GM18508 (cell line): ENCODE results near the gene ARRB1.
"Not testable (repeated sequence)": the region's sequence is repeated elsewhere in the genome, so short reads cannot be mapped to it uniquely, and the experiment has no call there.

Experiments used
- ATAC-seq: cut with Tn5 transposase; IDR thresholded peaks from one replicate; pipeline ENCODE4 v1.9.1; 2021; ENCODE audit warnings: moderate number of reproducible peaks; ENCODE audit not compliant: insufficient read depth, unreplicated experiment

The ARRB1 gene

DNA sequence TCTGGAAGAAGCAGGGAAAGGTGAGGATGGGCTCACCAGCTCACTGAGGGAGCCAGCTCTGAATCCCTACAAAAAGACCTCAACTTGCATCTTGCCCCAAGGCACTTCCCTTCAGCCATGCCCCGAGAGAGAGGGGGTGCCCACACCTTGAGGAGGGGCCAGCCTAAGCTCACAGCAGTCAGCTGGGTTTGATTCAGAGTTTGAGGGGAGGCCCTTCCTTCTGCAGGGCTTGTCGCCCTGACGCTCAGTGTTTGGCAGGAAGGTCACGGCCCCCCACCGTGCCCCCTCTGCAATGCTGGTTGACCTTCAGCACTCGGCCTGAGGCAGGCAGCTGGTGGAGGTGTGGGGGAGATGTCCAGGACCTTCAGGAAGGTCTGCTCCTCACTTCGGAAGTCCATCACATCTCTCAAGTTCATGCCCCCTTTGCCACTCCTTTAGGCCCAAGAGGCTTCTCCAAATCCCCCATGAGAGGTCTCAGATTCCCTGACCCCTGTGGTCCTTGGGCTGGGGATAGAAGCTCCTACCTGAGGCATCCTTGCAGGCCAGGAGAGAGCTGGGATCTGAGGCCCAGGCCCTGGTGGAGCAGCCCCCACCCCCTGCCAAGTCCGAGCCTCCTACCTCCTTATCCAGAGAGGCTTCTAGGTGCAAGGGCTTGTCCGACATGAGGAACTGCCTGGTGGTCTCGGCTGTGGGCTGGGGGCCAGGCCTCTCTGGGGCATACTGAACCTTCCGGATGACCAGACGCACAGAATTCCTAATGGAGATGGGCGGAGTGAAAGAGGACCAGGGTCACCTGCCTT, 73.3 kb downstream of the ARRB1 start:
- no peak for ATAC-seq

DNA sequence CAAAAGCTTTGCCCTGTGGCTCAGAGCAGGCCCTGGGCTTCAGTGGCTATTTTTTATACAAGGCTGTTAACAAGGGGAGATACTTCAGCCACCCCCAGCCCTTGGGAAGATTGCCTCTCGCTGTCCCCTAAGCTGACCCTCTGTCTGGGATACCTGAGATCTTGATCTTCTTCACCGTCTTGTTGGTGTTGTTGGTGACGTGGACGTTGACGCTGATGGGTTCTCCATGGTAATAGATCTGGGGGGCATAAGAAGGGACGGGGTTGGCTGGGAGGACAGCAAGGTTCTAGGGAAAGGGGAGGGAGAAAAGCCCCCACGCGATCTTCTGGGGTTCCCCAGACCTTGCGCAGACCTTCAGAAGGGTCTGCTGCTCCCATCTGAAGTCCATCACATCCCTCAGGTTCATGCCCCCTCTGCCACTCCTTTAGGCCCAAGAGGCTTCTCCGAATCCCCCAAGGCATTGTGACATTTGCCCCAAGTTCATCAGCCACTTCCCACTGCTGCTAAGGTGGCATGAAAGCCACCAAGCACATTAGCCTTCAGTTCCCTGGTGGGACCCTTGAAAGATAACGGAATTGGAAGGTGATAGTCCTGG, 74.2 kb downstream of the ARRB1 start:
- no peak for ATAC-seq

DNA sequence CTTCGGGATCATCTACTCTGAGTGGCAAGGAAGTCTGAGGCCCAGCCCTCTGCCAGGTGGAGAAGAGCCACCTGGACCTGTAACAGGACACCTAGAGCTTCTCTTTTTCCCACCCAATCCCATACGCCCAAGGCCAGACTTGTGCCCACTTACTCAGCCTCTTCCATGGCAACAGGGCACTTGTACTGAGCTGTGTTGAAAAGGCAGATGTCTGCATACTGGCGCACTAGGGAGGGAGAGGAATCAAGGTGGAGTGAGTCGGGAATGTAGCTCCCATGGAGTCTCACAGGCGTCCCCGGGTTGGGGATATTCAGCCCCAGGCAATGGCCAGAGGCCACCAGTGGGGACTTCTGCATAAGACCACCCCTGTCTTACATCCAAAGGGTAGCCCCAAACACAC, 74.8 kb downstream of the ARRB1 start:
- no peak for ATAC-seq

DNA sequence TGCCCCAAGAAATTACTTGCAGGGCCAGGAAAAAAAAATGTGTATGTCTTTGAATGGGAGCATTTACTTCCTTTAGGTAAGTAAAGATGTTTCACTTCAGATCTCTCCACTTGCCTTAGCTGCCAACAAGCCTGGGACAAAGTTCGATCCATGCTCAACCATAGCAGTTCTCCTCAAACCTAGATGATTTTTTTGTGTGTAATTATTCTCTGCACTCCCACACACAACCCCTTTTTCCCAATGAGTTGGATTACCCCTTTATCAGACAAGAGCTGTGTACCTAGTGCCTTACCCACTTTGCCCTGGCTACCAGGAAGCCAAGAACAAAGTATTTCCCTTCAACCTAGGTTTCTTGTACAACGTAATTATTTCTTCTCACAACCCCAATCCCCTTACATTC, 75.3 kb downstream of the ARRB1 start:
- ATAC-seq = no peak

DNA sequence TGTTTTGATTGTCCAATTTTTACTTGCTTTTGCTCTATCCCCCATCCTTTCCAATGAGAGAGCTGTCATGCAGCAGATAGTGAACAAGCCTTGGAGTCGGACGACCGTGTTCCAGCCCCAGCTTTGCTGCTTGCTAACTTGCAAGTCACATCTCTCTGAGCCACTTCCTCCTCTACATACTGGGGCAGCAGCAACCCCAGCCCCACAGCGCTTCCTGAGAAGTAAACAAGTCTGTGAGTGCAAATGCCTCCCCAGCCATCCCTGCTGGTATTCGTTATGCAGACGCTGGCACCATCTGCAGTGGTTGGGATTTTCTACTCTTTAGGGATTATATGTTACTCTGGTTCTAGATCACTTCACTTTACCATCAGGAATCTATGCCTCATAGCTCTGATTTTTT, 75.9 kb downstream of the ARRB1 start:
- ATAC-seq = no peak

DNA sequence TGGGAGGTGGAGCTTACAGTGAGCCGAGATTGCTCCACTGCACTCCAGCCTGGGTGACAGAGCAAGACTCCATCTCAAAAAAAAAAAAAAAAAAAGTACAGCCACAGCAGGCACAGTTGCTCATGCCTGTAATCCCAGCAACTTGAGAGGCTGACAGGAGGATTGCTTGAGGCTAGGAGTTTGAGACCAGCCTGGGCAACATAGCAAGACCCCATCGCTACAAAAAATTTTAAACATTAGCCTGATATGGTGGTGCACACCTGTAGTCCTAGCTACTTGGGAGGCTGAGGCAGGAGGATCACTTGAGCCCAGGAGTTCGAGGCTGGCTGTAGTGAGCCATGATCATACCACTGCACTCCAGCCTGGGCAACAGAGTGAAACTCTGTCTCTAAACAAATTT, 76.7 kb downstream of the ARRB1 start:
- not testable (repeated sequence) for ATAC-seq

DNA sequence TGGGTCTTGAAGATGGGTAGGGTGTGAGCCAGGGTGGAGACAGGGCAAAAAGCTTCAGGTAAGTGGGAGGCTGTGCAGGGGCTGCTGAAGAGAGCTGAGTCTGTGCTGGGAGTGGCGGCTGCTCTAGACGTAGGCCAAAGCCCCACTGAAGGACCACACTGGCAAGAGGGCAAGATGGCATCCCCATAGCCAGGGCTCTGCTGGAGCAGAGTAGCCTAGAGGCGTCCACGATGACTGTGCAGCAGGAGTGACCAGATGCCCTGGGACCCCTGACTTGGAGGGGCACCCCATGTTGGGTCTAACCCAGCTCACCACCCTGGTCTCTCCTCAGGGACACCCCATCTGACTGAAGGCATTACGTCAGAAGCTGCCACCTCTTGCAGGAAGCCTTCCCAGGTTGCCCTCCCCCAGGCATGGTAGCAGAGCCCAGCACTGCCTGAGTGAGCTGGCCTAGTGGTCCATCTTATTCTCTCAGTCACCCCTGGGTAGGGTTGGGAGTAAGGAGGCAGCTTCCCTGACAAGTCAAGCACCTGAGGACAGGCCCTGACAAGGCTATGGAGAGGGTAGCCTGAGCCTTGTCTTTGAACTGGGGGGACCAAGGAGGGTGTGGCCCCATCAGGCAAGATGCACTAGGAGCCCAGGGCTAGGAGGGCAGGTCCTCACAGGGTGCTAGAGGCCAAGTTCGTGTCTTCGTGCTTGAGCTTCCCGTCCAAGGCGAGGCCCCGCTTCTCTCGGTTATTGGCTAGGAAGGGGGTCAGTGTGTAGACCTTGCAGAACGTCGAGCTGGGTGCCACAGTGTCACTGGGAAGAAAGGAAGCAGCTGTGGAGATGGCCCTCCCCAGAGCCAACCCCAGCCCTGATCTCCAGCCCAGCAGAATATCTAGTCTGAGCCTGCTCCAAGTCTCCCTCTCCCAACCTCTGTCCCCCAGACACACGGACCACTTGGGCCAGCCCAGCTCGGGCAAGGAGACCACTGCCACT, 77.8 kb downstream of the ARRB1 start:
- ATAC-seq = no peak

DNA sequence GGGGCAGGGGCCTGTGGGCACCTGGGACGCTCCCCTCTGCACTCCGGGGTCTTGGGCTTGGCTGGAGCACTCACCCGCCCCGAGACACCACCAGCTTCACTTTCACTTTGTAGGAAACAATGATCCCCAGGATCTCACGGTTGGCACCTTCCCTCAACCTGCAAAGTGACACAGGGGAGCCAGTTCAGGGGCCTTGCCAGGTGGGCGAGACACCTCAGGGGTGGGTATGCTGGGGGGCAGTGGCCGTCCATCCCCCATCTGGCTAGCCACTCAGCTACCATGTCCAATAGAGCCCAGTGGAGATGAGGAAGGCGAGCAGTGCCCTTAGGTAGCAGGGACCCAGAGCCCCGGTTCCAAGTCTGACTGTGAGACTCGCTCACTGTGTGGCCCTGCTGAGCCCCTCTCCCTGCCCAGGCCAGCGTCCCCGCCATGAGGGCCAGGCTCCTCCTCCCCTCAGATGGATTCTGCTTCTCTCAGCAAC, 78.6 kb downstream of the ARRB1 start:
- no peak for ATAC-seq

DNA sequence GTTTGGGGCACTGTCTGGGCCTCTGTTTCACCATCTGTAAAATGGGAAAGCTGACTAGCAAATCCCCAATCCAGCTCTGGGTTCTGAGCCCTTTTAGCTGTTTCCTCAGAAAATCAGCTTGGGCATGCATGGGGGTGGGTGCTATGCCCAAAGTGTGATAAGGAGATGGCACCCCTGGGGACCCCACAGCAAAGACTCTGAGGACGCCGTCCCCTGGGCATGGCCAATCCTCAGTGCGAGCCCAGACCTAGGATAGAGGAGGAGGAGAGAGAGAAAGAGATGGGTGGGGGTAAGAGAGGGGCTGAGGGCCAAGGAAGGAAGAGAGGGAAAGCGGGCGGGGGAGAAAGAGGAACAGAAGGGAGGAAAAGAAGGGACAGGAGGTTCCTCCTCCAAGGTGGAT, 79.1 kb downstream of the ARRB1 start:
- no peak for ATAC-seq

DNA sequence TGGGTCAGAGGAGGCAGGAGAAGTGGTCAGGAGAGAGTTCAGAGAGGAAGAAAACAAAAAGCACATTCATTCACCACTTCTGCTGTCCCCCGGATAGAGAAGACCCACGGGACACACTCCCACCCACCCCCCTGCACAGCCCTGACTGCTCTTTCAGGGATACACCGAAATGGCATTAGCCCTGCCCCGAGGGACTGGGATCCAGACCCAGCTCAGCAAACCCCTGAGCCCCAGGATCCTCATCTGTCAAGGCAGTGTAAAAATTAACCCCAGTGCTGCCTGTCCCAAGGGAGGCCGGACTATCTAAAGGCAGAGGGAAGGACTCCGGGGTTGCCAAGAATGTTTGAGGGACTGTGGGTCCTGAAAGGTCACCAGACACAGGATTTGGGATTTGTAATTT, 79.7 kb downstream of the ARRB1 start:
- no peak for ATAC-seq

DNA sequence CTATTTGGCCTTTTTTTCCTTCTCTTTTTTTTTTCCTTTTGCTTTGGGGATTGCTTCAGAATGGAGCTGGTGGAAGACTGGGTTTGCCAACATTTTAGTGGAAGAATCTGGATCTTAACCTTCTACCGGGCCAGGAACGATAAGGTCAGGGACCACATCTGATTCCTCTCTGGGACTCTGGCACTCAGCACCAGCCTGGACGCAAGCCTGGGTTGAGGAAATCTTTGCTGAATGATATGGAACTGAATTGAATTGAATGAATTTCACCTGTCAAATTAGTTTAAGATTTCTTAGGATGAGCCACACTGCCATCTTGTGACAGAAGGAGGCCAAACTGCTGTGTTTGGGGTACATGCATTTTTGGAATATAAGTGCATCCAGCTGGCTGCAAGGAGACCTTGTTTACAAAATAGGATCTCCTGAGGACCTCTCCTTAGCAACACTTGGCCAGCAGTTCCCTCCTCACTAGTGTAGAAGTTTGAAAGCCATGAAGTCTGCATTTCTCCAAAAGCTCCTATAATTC, 80.5 kb downstream of the ARRB1 start:
- no peak for ATAC-seq

DNA sequence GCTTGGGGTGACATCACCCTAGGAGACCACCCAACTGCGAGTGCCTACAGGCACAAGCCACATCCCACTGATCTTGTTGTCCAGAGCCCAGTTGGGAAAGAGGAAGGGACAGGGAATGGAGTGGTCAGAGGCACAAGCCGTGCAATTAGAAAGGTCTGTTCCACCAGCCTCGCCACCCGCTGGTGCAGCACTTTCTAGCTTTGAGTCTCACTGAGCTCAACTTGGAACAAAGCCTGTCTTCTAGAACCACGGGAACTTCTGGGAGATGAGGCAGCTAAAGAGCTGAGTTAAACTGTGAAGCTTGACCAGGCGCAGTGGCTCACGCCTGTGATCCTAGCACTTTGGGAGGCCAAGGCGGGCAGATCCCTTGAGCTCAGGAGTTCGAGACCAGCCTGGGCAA, 81.6 kb downstream of the ARRB1 start:
- ATAC-seq = no peak

DNA sequence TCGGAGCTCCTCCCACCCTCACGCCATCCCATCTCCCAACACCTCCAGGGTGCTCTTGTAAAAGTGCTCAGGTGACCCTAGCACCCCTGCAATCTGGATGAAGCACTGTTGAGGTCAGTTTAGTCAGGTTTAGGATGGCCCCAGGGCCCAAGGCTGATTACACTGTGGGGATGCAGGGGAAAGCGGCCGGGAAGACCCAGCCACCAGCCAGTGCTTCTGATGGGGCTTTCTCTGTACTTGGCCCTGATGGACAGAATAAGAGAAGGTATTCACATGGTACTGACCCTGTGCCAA, 82.1 kb downstream of the ARRB1 start:
- no peak for ATAC-seq

DNA sequence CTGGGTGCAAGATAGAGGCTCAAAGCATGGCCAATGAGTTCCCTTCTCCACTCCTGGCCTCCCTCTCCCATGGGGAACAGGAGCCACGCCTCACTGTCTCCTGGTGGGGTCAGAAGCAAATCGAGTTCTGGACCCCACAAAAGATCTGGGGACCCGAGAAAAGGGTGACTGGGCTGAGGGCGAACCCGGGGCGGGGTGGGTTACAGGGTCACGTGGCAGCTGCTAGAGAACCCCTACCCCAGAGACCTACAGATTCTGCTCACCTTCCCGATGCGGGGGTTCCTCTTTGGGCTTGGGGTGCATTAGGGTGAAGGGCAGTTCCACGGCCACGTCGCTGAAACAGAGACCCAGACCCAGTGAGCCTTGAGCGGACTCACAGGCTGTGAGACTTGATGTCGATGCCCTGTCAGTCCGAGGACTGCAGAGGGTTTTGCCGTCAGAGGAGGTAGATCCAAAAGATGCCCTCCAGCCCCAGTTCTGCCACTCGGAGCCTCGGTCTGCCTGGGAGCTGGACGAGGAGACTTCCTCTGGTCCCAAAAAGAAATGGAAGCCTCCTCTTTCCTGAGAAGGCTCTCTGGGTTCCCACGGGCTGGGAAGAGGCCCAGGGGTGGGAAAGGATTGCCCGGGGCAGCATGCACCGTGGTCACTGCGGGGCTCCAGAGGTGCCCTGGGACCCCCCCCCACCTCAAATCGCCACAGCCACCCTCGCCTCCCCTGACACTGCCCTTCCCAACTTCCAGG, 82.7 kb downstream of the ARRB1 start:
- ATAC-seq = no peak

DNA sequence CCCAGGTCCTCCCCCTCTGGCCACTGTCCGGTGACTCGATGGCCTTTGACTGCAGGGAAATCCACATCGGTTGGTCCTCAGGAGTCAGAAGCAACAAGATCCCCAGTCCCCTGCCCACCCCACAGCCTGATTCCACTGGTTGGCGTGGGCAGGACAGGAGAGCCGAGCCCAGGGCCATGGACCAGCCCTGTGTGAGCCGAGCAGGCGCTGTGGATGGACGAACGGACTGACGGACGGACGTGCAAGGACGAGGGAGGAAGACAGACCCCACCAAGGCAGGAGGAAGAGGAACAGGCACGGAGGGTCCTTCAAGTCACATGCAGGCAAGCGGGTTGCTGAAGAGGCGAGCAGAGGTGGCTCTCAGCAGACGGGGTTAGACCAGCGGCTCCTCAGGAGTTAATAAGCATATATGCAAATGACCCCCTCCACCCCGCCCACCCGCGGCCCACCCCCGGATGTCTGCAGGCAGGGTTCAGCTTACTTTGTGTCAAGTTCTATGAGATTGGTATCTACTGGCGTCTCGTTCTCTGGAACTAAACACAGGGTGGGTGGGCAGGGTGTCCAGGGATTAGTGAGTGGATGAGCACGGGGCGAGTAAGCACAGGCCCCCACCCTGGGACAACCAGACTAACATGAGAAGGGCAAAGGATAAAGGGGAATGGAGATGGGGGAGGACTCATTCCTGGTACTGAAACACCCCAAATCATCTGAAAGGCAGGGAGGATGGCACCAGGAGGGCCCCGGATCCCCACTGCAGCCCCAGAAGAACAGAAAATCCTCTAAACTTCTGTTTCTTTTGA, 84.1 kb downstream of the ARRB1 start:
- ATAC-seq = no peak

DNA sequence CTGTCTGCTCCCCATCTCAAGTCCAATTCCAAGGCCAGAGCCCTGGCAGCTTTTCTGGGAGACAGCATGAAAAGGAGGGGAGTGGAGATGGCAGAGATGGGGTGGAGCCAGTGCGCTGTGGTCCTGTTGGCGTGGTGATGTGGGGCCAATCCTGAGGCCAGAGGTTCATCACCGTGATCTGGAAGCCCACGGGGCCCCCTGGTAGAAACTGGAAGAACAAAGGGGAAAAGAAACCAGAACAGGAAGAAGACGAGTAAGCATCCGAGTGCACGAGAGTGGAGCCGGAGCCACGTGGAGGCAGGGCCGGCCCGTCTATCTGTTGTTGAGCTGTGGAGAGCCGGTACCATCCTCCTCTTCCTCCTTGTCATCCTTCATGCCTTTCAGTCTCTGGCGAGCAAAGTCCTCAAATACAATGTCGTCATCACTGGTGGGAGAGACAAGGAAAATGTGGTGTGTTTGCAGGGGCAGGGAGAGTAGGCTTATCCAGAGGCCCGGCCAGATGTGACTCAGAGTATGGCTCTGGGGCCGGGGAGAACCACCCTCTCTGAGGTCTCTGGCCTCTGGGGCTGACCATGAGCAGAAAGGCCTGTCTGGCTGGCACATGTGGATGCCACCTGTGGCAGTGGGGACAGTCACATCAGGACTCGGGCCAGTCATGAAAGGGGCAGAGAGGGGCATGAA, 85.5 kb downstream of the ARRB1 start:
- ATAC-seq = no peak

DNA sequence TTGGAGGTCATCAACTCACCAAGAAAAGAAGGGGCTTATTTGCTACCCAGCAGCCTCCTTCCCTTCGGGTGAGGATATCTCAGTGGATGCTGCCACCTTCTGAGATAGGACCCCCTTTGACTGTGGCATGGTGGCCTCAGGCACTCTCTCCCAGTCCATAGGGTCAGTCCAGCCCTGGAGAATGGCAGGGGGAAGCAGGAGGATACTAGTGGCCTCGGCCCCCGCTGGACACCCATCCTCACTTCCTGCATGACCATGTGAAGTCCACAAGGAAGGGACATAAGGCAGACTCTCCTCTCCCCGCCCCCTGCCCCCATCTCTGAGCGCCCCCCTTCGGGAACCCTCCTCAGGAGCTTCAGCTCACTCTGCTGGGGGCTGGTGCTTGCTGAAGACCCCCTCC, 86.5 kb downstream of the ARRB1 start:
- ATAC-seq = no peak

DNA sequence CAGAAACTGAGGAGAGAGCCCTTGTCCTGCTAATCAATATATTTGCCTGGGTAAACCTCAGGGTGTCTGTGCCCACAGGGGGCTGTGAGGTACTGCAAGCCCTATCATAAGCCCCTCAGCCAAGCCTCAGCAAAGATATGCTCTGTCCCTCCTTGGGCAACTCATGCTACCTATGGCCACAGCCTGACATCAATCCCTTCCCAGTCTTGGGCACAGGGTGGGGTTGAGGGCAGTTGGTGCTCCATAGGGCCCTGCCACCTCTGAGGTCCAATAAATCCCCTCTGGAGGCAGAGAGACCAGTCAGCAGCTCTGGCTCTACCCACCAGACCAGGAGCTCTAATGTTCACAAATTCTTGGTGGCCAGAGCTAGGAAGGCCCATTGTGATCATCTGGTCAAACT, 87.1 kb downstream of the ARRB1 start:
- ATAC-seq = no peak

DNA sequence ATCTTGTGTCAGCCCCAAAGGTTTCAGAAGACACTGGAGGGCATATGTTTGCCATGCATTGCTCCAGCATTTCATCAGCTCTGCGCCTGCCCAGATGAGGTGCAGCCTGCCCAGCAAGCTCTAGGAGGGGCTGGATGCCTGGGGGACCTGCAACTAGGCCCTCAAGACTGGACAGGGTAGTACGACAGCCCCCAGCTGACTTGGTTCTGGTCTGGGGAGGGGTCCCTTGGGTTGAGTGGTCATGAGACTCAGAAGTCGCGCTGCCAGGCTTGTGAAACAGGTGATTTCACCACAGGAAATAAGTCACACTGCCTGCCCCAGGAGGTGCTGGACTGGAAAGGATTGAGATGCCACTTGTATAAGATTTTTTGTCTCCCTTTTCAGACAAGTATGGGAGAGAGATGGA, 87.5 kb downstream of the ARRB1 start:
- no peak for ATAC-seq
